ENCODE results near the gene PIP4K2A. TPM values are rescaled to one million over a fixed set of nuclear protein-coding genes. Genes with fewer than 3 reads are reported as not detected.
A peak's percentile ranks its signal among the peaks of the same experiment; 100 is the strongest.

PIP4K2A gene
- total RNA-seq, 2 experiments from 2014 or later: 126 to 137 TPM

DNA sequence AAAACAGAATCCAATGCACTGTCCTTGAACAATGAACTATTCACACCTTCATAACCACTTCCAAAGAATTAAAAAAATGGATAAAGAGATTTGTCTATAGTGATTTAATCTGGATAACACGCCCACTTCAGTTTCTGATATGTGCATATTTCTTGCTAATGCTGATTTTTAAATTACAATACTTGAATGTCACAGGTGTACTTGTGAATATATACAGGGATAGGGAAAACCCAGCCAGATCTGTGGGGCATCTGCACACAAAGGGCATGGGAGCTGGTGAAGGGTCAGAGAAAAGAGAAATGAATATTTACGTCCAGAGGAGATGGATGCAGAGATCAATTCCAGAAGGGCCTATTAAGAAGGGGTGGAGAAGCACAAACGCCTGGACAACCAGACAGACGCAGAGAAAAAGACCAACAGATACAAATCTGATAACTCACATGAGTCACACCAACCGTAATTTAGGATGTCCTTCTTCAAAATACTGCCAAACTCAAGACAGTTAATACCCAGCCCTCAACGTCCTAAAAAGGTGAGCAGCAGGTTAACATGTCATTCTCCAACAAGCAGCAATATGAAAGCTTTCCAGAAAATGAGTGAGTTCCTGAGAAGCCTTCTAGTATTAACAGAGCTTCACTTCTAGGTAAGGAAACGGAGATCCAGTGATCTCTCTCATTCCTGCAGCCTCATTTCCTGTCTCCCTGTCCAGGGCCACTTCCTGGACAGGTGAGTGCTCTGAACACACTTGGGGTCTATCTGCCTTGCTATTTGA is 41.9 kb downstream of the PIP4K2A start:
- Mint-ChIP-seq H3K4me3 (no peak overlapping the region), H3K27me3 (no peaks in the 10 kb centered on the region)

DNA sequence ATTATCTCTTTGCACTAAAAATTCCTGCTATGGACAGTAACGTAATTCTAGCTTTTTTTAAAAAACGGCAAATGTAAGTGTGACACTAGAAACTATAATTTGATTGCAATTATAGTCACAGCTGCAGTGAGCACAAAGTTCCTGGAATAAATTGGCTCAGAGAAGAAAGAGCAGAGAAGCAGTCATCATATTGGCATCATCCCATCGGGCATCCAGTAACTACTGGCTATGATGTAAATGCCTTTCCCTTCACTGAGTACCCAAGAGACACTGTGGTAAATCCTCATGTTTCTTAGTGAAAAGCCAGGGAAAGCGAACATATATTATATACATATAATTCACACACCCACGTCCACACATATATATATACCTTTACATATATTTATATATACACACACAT is 43.6 kb downstream of the PIP4K2A start:
- Mint-ChIP-seq H3K27ac (no peak overlapping the region), H3K27me3 (no peaks in the 10 kb centered on the region), H3K36me3 (ENCODE audit: low read depth) (peaks cover 9% of the 10 kb centered on the region), H3K4me1 (peaks cover 85% of the 10 kb centered on the region), H3K4me3 (no peak overlapping the region), H3K9me3 (no peaks in the 10 kb centered on the region)
- POLR2A ChIA-PET: interaction anchor here (6.9 to 8.5 kb wide), 2 partner anchors 11 to 43 kb away, joined by 56 to 62 read pairs; partner anchors contain the start of gene PIP4K2A
- CTCF ChIA-PET: interaction anchor here (2.0 kb wide), 1 partner anchor 11 kb away, joined by 6 read pairs; no protein-coding TSS in a partner anchor
- DNase-seq: no peak

More for the DNA sequence above, 41.9 kb downstream of the PIP4K2A start:
- no peak for DNase-seq
- H3K27ac Mint-ChIP-seq: peak overlapping the region; percentile 13
- H3K36me3 Mint-ChIP-seq (ENCODE audit: low read depth): peaks cover 12% of the 10 kb centered on the region
- no peaks in the 10 kb centered on the region for H3K9me3 Mint-ChIP-seq
- ChIA-PET CTCF (interaction anchor here (1.0 kb wide), 1 partner anchor 15 kb away, joined by 3 read pairs; no protein-coding TSS in a partner anchor), POLR2A (interaction anchor here (1.4 to 8.5 kb wide), 3 partner anchors 9 to 41 kb away, joined by 3 to 62 read pairs (median 56); partner anchors contain the start of gene PIP4K2A)
- peaks cover 86% of the 10 kb centered on the region for H3K4me1 Mint-ChIP-seq

DNA sequence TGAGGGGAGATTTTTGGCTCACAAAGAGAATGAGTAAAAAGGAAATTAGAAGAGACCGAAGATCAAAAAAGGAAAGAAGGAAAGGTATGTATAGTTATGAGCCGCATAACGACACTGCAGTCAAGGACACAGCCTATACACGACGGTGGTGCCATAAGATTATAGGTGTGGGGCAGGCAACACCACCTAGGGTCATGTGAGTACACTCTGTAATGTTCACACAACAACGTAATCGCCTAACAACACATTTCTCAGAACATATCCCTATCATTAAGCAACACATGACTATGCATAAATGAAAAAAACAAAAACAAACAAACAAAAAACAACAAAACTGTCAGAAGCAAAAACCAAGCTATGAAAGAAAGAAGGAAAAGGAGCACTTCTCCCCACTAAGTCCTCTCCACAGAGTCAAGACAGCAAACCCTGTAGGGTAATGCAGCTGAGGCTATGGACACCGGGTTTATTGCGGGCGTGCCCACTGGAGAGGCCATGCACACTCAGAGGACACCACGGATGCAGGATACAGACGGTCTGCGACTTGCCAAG is 45.1 kb downstream of the PIP4K2A start:
- no peak for DNase-seq
- no peaks in the 10 kb centered on the region for H3K27me3 Mint-ChIP-seq
- H3K4me1 Mint-ChIP-seq: peaks cover 85% of the 10 kb centered on the region
- no peaks in the 10 kb centered on the region for H3K9me3 Mint-ChIP-seq
- ChIA-PET POLR2A (interaction anchor here (1.1 to 8.5 kb wide), 8 partner anchors 8 to 58 kb away, joined by 3 to 62 read pairs (median 10); partner anchors contain the start of gene PIP4K2A), CTCF (interaction anchor here (2.0 kb wide), 1 partner anchor 12 kb away, joined by 6 read pairs; no protein-coding TSS in a partner anchor)
- H3K36me3 Mint-ChIP-seq (ENCODE audit: low read depth): peaks cover 7% of the 10 kb centered on the region
- peak overlapping the region; percentile 68 for H3K27ac Mint-ChIP-seq
- H3K4me3 Mint-ChIP-seq: peak overlapping the region; percentile 31

DNA sequence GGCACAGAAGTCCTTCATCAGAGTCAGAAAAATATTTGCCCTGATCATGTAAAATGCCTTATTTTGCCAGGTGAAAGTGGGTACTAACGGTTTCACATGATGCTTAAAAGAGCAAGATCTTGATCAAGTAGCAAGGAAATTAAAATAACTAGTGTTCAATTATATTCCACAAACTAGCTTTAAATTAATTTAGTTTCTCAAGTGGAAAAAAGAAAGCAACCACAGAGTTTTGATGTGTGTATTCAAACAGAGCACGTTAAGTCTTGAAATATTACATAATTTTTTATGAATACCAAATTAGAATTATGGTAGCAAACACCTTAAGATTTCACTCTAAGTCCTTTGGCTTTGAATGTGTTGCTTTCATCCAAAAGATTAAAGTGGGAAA is 47.3 kb downstream of the PIP4K2A start:
- ChIA-PET POLR2A (interaction anchor here (1.1 to 8.5 kb wide), 13 partner anchors 10 to 230 kb away, joined by 3 to 56 read pairs (median 7); partner anchors contain the start of gene PIP4K2A), CTCF (interaction anchor here (1.1 to 1.8 kb wide), 4 partner anchors 9 to 14 kb away, joined by 3 to 5 read pairs (median 4); no protein-coding TSS in a partner anchor)
- H3K36me3 Mint-ChIP-seq (ENCODE audit: low read depth): peaks cover 3% of the 10 kb centered on the region
- H3K9me3 Mint-ChIP-seq: no peaks in the 10 kb centered on the region
- DNase-seq: no peak
- H3K4me3 Mint-ChIP-seq: peak overlapping the region; percentile 77
- peaks cover 74% of the 10 kb centered on the region for H3K4me1 Mint-ChIP-seq
- H3K27ac Mint-ChIP-seq: peak overlapping the region; percentile 92
- H3K27me3 Mint-ChIP-seq: no peaks in the 10 kb centered on the region

- peak; percentile 67 for DNase-seq
- Mint-ChIP-seq H3K27me3 (no peaks in the 10 kb centered on the region), H3K4me3 (peak overlapping the region; percentile 77), H3K27ac (peak overlapping the region; percentile 92), H3K36me3 (ENCODE audit: low read depth) (peaks cover 5% of the 10 kb centered on the region), H3K4me1 (peaks cover 75% of the 10 kb centered on the region), H3K9me3 (no peaks in the 10 kb centered on the region)
- CTCF ChIA-PET: interaction anchor here (0.9 to 1.8 kb wide), 6 partner anchors 9 to 17 kb away, joined by 3 to 5 read pairs (median 4); no protein-coding TSS in a partner anchor
- POLR2A ChIA-PET: interaction anchor here (0.6 to 8.5 kb wide), 19 partner anchors 9 to 665 kb away, joined by 3 to 56 read pairs (median 6); partner anchors contain the start of gene PIP4K2A
Observed at GRCh38 chr10:22666287-22667092, 47.9 kb downstream of the PIP4K2A start.

DNA sequence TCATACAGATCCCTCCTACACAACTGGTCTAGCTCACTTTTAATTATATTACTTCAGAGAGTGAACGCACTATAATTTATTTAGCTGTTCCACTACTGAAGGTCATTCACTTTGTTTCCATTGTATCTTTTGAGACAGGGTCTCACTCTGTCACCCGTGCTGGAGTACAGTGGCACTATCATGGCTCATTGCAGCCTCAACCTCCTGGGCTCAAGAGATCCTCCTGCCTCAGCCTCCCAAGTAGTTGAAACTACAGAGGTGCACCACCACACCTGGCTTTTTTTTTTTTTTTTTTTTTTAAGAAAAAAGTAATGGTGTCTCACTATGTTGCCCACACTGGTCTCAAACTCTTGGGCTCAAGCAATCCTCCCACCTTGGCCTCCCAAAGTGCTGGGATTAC is 49.0 kb downstream of the PIP4K2A start:
- Mint-ChIP-seq H3K36me3 (ENCODE audit: low read depth) (peaks cover 5% of the 10 kb centered on the region), H3K27me3 (no peaks in the 10 kb centered on the region), H3K4me1 (peaks cover 75% of the 10 kb centered on the region), H3K27ac (no peak overlapping the region), H3K9me3 (no peaks in the 10 kb centered on the region), H3K4me3 (no peak overlapping the region)
- ChIA-PET POLR2A (interaction anchor here (0.6 to 8.5 kb wide), 5 partner anchors 12 to 90 kb away, joined by 3 to 56 read pairs (median 37); partner anchors contain the start of gene PIP4K2A), CTCF (interaction anchor here (0.6 to 1.2 kb wide), 2 partner anchors 33 to 35 kb away, joined by 3 read pairs; no protein-coding TSS in a partner anchor)
- no peak for DNase-seq

GRCh38 chr10:22662733-22663330 is 51.5 kb downstream of the PIP4K2A start:
- Mint-ChIP-seq H3K4me1 (peaks cover 71% of the 10 kb centered on the region), H3K4me3 (no peak overlapping the region), H3K9me3 (no peaks in the 10 kb centered on the region), H3K27ac (no peak overlapping the region), H3K36me3 (ENCODE audit: low read depth) (peaks cover 6% of the 10 kb centered on the region), H3K27me3 (no peaks in the 10 kb centered on the region)
- POLR2A ChIA-PET: interaction anchor here (1.2 to 1.9 kb wide), 4 partner anchors 10 to 33 kb away, joined by 4 to 8 read pairs (median 6); no protein-coding TSS in a partner anchor
- DNase-seq: no peak
- CTCF ChIA-PET: interaction anchor here (1.0 kb wide), 1 partner anchor 13 kb away, joined by 3 read pairs; no protein-coding TSS in a partner anchor

DNA sequence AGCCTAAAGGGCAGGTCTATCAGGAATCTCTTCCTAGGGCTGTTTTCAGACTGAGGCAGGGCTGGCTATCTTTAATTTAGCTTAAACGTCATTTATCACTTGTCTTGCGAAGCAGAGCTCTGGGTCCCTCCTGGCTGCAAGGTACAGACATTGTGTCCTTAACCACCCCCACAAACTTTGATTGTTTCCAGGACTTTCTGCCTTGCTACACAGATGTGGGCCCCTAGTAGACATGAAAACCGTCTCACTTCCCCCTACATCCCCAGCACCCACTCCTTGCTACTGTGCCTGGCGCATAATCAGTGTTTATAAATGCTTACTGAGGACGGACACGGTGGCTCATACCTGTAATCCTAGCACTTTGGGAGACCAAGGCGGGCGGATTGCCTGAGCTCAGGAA is 54.5 kb downstream of the PIP4K2A start:
- peaks cover 23% of the 10 kb centered on the region for H3K36me3 Mint-ChIP-seq (ENCODE audit: low read depth)
- H3K27me3 Mint-ChIP-seq: no peaks in the 10 kb centered on the region
- ChIA-PET POLR2A (interaction anchor here (1.0 kb wide), 1 partner anchor 9 kb away, joined by 4 read pairs; no protein-coding TSS in a partner anchor), CTCF (interaction anchor here (0.7 kb wide), 1 partner anchor 20 kb away, joined by 3 read pairs; no protein-coding TSS in a partner anchor)
- no peak for DNase-seq
- H3K27ac Mint-ChIP-seq: no peak overlapping the region
- peaks cover 75% of the 10 kb centered on the region for H3K4me1 Mint-ChIP-seq
- H3K4me3 Mint-ChIP-seq: no peak overlapping the region
- no peaks in the 10 kb centered on the region for H3K9me3 Mint-ChIP-seq

GRCh38 chr10:22658745-22659410 is 55.5 kb downstream of the PIP4K2A start:
- Mint-ChIP-seq H3K4me1 (peaks cover 78% of the 10 kb centered on the region), H3K36me3 (ENCODE audit: low read depth) (peaks cover 28% of the 10 kb centered on the region), H3K9me3 (no peaks in the 10 kb centered on the region), H3K4me3 (no peak overlapping the region), H3K27me3 (no peaks in the 10 kb centered on the region), H3K27ac (peak overlapping the region; percentile 68)
- CTCF ChIA-PET: interaction anchor here (0.8 to 2.2 kb wide), 4 partner anchors 8 to 55 kb away, joined by 3 to 6 read pairs (median 4); no protein-coding TSS in a partner anchor
- no peak for DNase-seq
- POLR2A ChIA-PET: interaction anchor here (1.0 to 2.9 kb wide), 8 partner anchors 10 to 55 kb away, joined by 3 to 12 read pairs (median 6); partner anchors contain the start of gene PIP4K2A

- Mint-ChIP-seq H3K9me3 (no peaks in the 10 kb centered on the region), H3K4me1 (peaks cover 87% of the 10 kb centered on the region), H3K36me3 (ENCODE audit: low read depth) (peaks cover 35% of the 10 kb centered on the region), H3K4me3 (peak overlapping the region; percentile 26), H3K27me3 (no peaks in the 10 kb centered on the region), H3K27ac (peak overlapping the region; percentile 68)
- POLR2A ChIA-PET: interaction anchor here (0.9 to 4.3 kb wide), 12 partner anchors 9 to 317 kb away, joined by 3 to 39 read pairs (median 8); partner anchors contain the start of gene PIP4K2A
- DNase-seq: no peak
- CTCF ChIA-PET: interaction anchor here (0.8 to 4.5 kb wide), 6 partner anchors 8 to 31 kb away, joined by 3 to 14 read pairs (median 4); no protein-coding TSS in a partner anchor
Observed at GRCh38 chr10:22657566-22658225, 56.7 kb downstream of the PIP4K2A start.
